RPMI7951 (cell line): ENCODE measurements around the gene MARCHF2. TPM values are rescaled to one million over a fixed set of nuclear protein-coding genes. Genes with fewer than 3 reads are reported as not detected.

ENCODE experiments used
- DNase-seq: peaks from one replicate; pipeline ENCODE4 v3.0.0-alpha.2; 2012; ENCODE audit warnings: low read depth
- total RNA-seq: library from RNA; depleted of rRNA; stranded (reverse); fragments of >200 nt; shearing (Covaris generic); gene quantifications from 2 replicates; pipeline ENCODE4 v1.2.3, GENCODE V29; 2014

MARCHF2 gene
- total RNA-seq, 1 experiment from 2014 or later: 27.3 TPM

DNA sequence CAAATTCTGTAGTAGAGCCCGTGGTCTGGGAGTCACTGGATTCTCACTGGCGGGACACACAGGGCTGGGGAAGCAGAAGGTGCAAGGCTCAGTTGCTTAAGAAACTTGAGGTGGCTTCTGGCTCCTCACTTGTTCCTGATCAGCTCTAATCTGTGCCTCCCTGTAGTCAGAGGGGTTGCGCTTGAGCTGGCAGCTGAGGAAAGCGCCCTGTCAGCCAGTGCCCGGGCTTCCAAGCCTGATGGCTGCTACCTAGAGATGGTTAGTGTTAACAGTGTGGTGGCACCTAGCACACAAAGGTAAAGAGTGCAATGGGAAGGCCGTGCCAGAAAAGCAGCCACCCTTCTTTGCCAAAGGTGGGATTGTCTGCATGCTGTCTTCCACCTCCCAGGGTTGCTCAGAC is 40.5 kb downstream of the MARCHF2 start:
- no peak for DNase-seq

DNA sequence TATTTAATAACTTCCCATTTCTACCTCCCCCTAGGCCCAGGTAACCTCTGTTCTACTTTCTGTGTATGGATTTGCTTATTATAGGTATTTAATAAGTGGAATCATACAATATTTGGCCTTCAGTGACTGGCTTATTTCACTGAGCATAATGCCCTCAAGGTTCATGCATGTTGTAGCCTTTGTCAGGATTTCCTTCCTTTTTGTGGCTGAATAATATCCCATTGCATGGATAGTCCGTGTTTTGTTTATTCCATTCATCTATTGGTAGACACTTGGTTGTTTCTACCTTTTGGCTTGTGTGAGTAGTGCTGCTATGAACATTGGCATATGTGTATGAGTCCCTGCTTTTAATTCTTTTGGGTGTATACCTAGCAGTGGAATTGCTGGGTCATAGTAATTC is 41.1 kb downstream of the MARCHF2 start:
- no peak for DNase-seq

DNA sequence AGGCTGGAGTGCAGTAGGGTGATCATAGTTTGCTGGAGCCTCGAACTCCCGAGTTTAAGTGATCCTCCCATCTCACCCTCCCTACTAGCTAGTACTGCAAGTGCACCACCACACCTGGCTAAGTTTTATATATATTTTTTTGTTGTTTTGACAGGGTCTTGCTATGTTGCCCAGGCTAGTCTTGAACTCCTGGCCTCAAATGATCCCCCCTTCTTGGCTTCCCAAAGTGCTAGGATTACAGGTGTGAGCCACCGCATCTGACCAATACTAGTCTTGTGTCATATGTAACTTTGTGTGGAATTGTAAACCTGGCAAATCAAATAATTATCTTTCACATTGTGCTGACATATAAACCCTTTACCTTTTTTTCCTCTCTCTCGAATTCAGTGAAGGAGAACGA is 41.9 kb downstream of the MARCHF2 start:
- DNase-seq: no peak

DNA sequence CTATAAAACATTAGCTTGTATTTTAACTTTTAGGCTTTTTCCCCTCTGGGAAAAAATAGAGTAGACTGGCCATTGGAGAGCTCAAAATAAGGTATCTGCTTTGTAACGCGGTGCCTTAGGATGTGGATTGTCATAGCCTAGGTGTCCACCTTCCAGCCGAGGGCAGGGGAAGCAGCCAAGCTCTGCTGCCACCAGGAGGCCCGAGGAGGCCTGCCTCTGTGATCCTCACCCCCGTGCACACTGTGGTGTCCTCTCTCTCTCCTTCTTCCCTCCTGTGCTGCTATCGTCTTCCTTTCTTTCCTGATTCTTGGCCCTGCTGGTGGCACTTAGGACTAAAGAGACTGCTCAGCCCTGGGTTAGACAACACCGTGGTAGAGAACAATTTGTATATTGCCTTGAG is 43.0 kb downstream of the MARCHF2 start:
- no peak for DNase-seq

DNA sequence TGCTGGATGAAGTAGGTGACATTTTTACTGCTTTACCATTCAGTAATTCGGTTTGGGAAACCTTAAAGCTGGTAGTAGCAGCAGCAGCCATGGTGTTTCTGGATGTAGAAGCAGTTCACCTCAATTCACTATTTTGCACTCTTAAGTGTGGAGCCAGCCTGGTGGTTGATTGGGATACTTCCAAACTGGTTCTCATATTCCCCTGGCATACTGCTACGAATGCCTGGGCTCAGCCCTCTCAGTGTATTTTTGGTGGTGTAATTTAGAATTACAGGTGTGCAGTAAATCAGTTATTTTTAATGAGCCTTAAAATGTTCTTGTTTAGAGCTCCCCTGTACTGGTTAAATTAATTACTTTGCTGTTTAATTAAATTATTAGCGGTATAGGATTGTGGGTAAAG is 44.1 kb downstream of the MARCHF2 start:
- no peak for DNase-seq

DNA sequence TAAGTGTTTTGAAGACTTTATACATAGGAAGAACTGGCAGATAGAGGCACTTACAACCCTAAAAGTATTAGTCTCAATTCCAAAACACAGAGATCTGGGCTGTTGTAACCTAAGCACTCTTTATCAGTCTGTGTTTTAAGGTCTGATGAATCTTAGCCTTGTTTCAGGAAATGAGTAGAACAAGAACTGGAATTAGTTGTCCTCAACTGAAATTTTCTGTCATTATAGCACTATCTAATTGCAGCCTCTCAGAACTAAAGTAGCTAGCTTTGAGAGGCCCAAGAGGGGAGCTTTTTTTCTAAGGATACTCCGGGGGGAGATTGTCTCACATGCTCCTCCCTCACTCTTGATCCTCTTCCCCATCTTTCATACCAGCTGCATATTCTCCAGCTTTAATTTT is 44.7 kb downstream of the MARCHF2 start:
- DNase-seq: no peak

DNA sequence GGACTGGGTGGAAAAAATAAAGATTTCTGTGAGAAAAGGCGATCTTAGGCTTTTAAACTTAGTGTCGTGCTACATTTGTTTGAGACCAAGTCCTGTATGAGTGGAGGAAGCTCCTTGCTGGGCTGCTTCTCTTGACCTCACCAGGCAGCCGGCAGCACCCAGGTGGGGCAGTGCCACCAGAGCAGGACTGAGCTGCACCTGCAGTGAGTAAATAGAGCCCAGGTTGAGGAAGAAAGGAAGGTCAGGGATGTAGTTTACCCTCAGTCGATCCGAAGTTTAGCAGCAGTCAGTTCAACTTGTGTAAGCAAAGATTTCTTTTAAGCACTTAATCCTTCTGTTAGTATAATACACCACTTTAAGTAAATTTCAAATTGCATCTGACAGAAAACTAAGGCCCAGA is 45.3 kb downstream of the MARCHF2 start:
- DNase-seq: no peak

DNA sequence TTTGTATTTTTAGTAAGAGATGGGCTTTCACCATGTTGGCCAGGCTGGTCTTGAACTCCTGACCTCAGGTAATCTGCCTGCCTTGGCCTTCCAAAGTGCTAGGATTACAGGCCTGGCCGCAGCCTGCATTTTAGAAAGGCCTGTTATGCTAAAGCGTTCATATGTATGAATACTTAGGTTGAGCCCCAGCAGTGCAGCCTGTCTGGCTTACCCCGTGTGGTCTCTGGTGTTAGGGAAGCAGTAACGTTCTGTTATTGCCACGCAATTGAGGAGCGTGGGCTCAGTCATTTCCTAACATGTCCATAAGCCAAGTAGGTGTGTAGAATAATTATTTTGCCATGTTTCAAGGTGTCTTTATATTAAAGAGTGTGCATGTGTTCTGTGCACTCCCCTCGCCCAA is 46.0 kb downstream of the MARCHF2 start:
- no peak for DNase-seq

DNA sequence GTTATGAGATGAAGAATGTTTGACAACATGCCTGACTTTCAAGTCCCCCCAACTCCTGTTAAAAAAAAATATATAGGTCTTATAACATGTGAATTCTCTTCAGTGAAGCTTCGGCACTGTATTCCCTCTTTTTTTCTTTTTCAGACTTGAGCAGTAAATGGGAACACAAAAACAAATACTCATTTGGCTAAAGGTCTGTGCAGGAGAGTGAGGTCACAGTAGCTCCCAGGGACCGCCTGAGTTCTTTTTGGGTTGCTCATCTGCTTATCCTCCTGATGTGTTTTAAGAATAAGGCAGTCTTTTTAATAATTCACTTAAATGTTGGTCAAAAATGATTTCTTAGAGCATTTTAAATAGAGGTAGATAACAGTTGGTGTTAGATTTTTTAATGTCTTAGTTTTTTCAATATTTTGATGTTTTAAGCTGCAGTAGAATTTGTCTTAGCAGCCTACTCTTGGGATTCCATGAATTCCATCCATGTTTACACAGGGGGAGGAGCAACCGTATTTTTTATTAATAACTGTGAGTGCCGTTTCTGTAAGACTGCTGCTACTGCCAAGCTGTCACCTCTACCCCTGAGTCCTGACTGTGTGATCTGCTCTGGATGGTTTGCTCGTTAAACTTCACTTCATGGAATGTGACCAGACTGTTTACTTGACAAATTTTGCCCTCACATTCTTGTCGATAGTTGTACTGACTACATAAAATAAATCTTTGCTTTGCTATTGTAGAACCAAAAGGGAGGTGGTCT is 46.6 kb downstream of the MARCHF2 start:
- DNase-seq: no peak

DNA sequence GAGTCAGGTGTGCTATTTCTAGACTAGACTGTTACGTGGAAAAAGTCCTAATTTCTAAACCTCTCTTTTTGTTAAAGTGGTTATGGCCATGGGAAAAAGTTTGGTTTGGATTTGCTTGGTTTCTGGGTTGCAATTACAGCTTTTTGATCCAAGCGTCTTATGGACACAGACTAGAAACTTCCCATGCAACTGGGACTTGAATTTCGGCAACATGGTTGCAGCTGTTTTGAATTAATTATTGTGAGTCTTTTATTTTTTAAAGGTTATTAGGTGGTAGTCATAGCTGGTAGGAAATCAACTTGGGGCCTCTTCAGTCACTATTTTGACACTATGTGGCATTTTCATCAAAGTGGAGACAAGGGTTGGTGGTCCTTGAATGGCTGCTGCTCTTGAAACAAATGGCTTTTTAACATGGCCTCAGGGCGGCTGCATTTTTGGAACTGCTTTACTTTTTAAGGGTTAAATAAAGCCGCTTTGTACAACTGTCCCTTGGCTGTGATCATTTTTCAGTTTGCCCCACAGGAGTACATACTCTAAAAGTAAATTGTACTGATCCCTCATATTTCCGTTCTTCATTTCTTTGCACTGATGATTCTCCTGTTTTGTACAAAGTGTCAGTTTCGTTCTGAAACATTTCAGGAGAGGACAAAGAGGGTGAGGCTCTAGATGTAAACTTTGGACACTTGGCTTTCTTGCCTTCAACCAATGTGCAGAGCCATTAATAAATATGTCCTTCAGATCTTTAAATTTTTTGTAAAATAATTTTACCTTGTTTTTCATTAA is 47.6 kb downstream of the MARCHF2 start:
- no peak for DNase-seq

DNA sequence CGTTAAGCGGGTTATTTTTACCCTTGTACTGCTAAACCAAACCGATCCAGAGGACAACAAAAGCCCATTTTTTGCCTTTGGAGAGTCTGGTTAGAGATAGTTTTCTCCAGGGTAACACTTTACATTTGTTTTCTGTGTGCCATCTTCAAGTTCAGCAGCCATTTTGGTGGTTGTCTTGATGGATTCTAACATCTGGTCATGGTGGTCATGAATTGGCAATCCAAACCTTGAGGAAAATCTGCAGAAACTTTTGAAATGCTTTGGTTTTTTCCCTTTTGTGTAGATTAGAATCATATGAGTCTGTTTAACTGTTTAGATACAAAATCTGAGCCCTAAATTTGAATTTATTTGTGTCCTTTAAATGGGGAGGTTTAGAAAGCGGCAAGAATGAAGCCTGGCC is 48.3 kb downstream of the MARCHF2 start:
- DNase-seq: no peak

DNA sequence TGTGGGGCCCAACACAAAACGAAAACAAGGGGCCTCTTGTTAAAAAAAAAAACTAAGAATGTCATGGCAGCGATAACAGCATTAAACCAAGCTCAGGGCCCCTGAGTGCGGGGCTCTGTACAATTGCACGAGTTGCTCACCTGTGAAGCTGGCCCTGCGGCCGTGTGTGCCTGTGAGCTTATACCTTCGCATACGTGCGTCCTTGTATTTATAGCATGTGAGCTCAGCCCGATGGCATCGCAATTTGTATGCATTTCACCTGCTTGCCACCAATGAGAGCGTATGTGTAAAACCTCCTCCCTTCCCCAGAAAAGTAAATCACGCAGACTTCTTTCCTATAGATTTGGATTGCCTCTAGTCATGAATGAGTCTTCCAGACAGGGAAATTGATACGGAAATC is 48.8 kb downstream of the MARCHF2 start:
- no peak for DNase-seq

DNA sequence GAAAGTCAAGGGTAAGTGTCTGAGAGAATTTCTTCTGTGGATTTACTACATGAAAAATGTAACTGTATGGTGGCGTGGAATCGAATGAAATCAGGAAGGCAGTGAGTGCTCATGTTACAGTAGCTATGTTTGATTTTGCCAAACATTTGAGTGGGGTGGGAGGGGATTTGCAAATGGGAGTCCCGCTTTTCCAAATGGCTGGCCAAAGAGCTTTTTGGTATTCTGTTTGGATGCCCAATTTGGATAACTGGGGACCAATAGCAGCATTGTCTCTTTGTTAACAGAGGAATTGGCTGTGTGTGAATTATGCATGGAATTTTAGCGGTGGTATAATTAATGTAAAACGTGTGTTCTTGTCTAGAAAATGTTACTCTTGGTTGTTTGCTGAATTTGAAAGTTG is 49.5 kb downstream of the MARCHF2 start:
- DNase-seq: no peak

DNA sequence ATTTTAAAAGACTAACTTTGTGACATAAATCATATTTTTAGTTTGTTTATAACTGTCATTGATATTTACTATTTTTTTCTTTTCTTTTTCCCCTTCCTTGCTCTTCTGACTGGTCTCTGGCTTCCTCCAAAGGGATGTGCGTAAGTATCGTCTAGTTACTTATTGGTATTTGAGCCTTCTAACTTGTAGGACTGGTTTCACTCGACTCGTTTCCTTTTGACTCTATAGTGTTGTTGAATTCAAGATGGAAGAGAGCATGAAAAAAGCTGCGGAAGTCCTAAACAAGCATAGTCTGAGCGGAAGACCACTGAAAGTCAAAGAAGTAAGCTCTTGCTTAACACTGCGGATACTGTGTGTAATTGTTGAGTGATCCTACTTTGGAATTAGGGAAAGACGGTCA is 50.3 kb downstream of the MARCHF2 start:
- no peak for DNase-seq

DNA sequence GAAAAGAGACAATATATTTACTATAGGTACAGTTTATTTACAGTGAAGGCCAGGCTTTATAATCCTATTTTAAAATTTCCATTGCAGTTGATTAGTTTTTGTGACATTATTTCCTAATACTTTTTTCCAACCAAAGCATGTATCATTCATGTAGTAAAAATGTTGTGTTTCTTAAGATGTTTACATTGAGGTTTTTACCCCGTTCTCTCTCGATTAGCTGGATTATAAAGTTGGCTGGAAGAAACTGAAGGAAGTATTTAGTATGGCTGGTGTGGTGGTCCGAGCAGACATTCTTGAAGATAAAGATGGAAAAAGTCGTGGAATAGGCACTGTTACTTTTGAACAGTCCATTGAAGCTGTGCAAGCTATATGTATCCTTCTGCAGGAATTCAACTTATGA is 52.9 kb downstream of the MARCHF2 start:
- DNase-seq: no peak

DNA sequence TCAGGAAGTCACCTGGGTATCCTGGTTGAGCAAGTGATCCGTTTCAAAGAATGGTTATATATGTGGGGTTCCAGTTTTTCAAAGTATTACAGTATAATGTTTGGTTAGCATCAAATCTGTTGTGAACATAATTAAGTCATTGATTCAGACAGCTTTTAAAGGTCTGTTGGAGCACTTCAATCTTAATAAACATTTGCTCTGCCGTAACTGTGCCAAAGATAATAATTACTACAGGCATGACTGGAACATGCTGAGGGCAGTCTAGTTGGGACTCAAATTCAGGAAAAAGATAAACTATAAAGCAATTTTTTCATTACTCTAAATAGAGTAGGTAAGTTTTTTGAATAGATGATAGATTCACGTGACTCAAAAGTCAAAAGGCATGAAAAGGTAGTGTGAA is 55.0 kb downstream of the MARCHF2 start:
- DNase-seq: no peak

DNA sequence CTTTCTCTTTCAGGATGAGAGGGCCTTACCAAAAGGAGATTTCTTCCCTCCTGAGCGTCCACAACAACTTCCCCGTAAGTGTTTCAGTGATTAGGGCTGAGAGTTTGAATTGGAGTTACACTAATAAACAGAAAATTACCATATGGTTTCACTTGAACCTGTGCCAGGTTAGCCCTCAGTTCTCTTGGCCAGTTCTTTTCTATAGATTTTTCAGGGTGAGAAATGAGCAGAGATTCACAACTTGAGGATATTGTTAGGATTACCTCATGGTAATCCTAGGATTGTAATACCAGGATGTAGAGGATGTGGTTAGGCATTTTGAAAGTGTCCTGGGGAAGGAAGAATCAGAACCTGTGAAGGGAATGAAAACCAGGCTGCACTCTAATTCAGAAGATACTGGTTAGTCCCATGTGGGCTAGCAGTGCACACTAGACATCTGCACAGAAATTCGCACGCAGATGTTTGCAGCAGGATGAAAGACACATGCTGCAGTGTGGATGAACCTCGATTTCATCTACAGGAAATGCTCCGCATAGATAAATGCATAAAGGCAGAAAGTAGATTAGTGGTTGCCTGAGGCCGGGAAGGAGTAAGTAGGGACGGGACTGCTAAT is 55.8 kb downstream of the MARCHF2 start:
- DNase-seq: no peak

DNA sequence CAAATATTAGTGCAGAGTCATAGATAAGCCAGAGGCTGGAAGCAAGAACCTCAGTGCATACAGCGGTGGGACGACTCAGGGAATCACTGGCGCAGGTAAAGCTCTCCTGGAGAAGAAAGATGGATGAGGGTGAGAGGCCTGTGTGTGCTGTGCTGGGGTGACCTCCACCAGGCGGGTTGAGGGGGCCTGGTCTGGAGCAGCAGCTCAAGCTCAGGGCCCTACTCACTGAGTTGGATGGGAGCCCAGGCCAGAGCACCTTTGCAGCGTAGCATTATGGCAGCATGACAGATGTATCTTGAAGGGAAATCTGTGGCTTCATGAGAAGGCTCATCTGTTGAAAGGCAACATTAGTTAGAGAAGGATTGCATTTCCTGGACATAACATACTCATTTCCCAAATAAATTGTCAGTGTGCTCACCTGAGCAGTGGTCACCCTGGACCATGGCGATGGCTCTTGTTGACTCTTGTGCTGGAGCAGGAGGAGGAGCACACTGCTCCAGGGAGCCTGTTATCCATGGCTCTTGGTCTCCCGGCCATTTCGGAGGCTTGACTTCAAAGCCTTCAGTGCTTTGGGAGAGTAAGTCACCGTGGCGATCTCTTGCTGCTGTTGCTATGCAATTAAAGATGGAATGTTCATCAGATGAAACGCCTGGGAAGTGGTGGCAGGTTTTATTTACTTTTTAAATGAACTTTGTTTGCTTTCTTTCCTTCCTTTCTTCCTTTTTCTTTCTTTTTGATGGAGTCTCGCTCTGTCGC is 56.7 kb downstream of the MARCHF2 start:
- DNase-seq: no peak

DNA sequence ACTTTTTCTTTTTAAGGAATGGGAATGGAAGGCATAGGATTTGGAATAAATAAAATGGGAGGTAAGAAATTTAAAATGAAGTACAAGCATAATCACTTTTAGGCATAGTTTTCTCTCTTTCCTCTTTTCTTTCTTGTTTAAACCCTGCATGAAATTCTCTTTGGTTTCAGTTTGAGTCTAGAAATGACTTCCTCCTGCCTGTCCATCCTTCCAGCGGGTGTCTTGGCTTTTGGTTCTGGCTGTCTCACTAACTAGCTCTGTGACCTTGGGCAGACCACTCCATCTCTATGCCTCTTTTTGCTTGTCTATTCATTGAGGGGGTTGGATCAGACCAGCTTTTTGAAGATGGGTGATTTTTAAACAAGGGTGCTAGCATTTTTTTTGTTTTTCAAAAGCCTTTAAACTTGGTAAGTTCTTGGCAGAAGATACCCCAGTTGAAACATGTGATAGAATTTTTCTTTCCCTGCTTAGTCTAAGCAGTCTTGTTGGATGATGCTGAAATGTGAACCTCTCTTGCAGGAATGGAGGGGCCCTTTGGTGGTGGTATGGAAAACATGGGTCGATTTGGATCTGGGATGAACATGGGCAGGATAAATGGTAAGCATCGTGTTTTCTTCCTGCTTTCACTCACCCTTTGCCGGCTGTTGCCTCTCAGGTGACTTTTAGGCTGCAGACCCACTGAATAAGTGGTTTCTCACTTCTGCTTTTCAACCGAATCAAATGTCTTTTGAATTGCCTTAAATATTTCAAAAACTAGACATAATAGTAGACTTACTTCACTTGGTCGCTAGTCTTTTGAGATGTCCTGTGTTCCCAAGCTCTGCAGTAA is 60.8 kb downstream of the MARCHF2 start:
- no peak for DNase-seq

DNA sequence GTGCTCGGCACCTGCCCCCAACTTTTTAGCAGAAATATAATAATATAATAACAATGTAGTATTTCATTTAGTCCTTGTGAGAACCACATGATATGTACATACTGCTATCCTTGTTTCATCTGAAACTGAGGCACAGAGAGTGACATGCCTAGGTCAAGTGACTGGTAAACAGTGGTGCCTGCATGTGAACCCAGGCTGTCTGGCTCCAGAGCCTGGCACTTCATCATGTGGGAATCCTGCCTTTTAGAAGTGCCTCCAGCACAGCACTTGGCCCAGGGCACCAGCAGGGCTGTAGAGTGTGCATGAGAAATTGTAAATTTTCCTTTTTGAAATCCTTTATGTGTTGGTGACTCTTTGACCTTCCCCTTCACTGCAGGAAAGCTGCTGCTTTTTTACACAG is 61.9 kb downstream of the MARCHF2 start:
- DNase-seq: no peak

DNA sequence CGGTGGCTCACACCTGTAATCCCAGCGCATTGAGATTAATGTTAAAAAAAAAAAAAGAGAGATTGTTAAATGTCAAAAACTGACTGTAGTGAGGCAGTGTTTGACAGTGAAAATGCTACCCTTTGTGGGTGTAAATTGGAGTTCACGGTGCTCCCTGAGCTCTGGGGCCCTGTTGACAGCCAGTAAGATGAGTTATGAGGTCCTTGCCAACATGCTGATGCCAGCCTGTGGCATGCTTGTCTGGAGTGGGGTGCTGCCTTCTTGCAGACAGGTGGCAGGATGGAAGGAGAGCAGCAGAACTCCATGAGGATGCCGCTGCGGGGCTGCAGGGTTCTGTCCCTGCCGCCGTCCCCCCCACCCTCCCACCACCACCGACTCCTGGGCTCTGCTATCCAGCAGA is 63.4 kb downstream of the MARCHF2 start:
- DNase-seq: no peak
